Activated CD8-positive, alpha-beta memory T cell treated with anti-CD3 and anti-CD28 coated beads, Interleukin-2, amount 50 U/mL, for 1 hour (primary cell): ENCODE results near the gene RNF222.
"Not testable (repeated sequence)": the region's sequence is repeated elsewhere in the genome, so short reads cannot be mapped to it uniquely, and the experiment has no call there.

Source experiments
- DNase-seq: peaks from one replicate; pipeline ENCODE4 v3.0.0-alpha.2; 2020; ENCODE audit errors: extremely low read depth

The RNF222 gene

GRCh38 chr17:8410883-8411238, 13.2 kb upstream of the RNF222 start:
- no peak for DNase-seq

- peak; percentile 49 for DNase-seq
These were observed 12.6 kb upstream of the RNF222 start for GRCh38 chr17:8409966-8410882.

GRCh38 chr17:8408371-8408770, 10.7 kb upstream of the RNF222 start:
- DNase-seq = no peak

- DNase-seq = no peak
These were observed 8.5 kb upstream of the RNF222 start for GRCh38 chr17:8406174-8406573.

GRCh38 chr17:8405499-8406016, 7.9 kb upstream of the RNF222 start:
- DNase-seq = no peak

- no peak for DNase-seq
These were observed 5.4 kb upstream of the RNF222 start for GRCh38 chr17:8402921-8403536.

GRCh38 chr17:8401107-8401506, 3.5 kb upstream of the RNF222 start:
- DNase-seq = no peak

- DNase-seq = no peak
These were observed 1.4 kb upstream of the RNF222 start for GRCh38 chr17:8398980-8399379.

GRCh38 chr17:8394497-8394896, 3.1 kb downstream of the RNF222 start:
- not testable (repeated sequence) for DNase-seq

- DNase-seq = no peak
These were observed 4.0 kb downstream of the RNF222 start for GRCh38 chr17:8393470-8394231.

GRCh38 chr17:8392674-8393469, 4.8 kb downstream of the RNF222 start:
- DNase-seq = no peak

GRCh38 chr17:8392274-8392673, 5.4 kb downstream of the RNF222 start:
- DNase-seq = no peak

- no peak for DNase-seq
These were observed 5.9 kb downstream of the RNF222 start for GRCh38 chr17:8391711-8392110.

GRCh38 chr17:8387914-8388651, 9.5 kb downstream of the RNF222 start:
- DNase-seq = no peak

- DNase-seq = no peak
These were observed 10.8 kb downstream of the RNF222 start for GRCh38 chr17:8386841-8387240.

- no peak for DNase-seq
These were observed 12.7 kb downstream of the RNF222 start for GRCh38 chr17:8384801-8385378.

GRCh38 chr17:8383143-8383822, 14.3 kb downstream of the RNF222 start, which contains the start of gene RPL26:
TSS of gene RPL26 (minus strand) at chr17:8383193. CDS start at chr17:8382310, 883 bp downstream.
- DNase-seq = peak; percentile 91

GRCh38 chr17:8382880-8383142, 14.8 kb downstream of the RNF222 start:
- no peak for DNase-seq

GRCh38 chr17:8382052-8382879, 15.4 kb downstream of the RNF222 start:
- DNase-seq = no peak
